Natural killer cell treated with Interleukin-12 subunit alpha and Interleukin-12 subunit beta and Interleukin-15 and Interleukin-18, amount 100 ng/mL, for 72 hours (primary cell): ENCODE results near the gene TMOD4. TPM values are rescaled to one million over a fixed set of nuclear protein-coding genes. Genes with fewer than 3 reads are reported as not detected.

Experiments used
- ATAC-seq, 2 donors: fragments of 150-1000 bp; cut with Tn5 transposase in 1 of 2; sonication (Bioruptor Pico), chemical (Tn5 transposase) in 1 of 2; 2 replicates each; pipeline ENCODE4 v1.10.0; 2021
- DNase-seq: peaks from one replicate; pipeline ENCODE4 v3.0.0; 2022; ENCODE audit warnings: low spot score
- H3K27ac Mint-ChIP-seq, 2 donors: 1 replicate in 1 of 2; 2 replicates in 1 of 2; pipeline ENCODE4 v1.8.0; 2022; ENCODE audit warnings: mixed read lengths in 2 of 2, mild to moderate bottlenecking in 1 of 2, moderate library complexity in 1 of 2
- H3K27me3 Mint-ChIP-seq, 2 donors: 1 replicate in 1 of 2; 2 replicates in 1 of 2; pipeline ENCODE4 v1.8.0; 2022; ENCODE audit warnings: mixed read lengths in 2 of 2
- H3K36me3 Mint-ChIP-seq: one replicate; pipeline ENCODE4 v1.8.0; 2022; ENCODE audit warnings: mixed read lengths
- H3K4me1 Mint-ChIP-seq, 2 donors: 1 replicate in 1 of 2; 2 replicates in 1 of 2; pipeline ENCODE4 v1.8.0; 2022; ENCODE audit warnings: low read depth in 2 of 2, mixed read lengths in 2 of 2, mild to moderate bottlenecking in 1 of 2
- H3K4me3 Mint-ChIP-seq: one replicate; pipeline ENCODE4 v1.8.0; 2022; ENCODE audit warnings: mixed read lengths
- H3K9me3 Mint-ChIP-seq: 2 replicates; pipeline ENCODE4 v1.8.0; 2022; ENCODE audit warnings: mixed read lengths
- total RNA-seq, 2 donors: library from RNA; stranded (reverse); gene quantifications; one replicate each; pipeline ENCODE4 v1.2.3, GENCODE V29; 2022

The TMOD4 gene
- total RNA-seq, 2 donors from 2014 or later = 1.2 to 5.3 TPM

GRCh38 chr1:151143986-151144385 lies 31.8 kb downstream of the TMOD4 start:
- no peak for ATAC-seq
- Mint-ChIP-seq H3K27me3 (peaks cover 4 to 7% of the 10 kb centered on the region in 2 donors), H3K9me3 (no peaks in the 10 kb centered on the region), H3K27ac (no peak overlapping the region), H3K4me1 (peaks cover 11 to 14% of the 10 kb centered on the region in 2 donors), H3K4me3 (no peak overlapping the region), H3K36me3 (no peaks in the 10 kb centered on the region)
- DNase-seq = no peak

- Mint-ChIP-seq H3K4me1 (peaks cover 11 to 14% of the 10 kb centered on the region in 2 donors), H3K36me3 (no peaks in the 10 kb centered on the region), H3K4me3 (no peak overlapping the region), H3K27me3 (peaks cover 4 to 7% of the 10 kb centered on the region in 2 donors), H3K9me3 (no peaks in the 10 kb centered on the region), H3K27ac (no peak overlapping the region)
- ATAC-seq = no peak
- no peak for DNase-seq
These were observed 32.7 kb downstream of the TMOD4 start for GRCh38 chr1:151143057-151143435.

GRCh38 chr1:151142411-151143056 lies 33.2 kb downstream of the TMOD4 start:
- H3K27me3 Mint-ChIP-seq = peaks cover 4 to 7% of the 10 kb centered on the region in 2 donors
- no peak overlapping the region for H3K27ac Mint-ChIP-seq
- no peak overlapping the region for H3K4me3 Mint-ChIP-seq
- DNase-seq (no peak), ATAC-seq (no peak)
- H3K9me3 Mint-ChIP-seq = no peaks in the 10 kb centered on the region
- no peaks in the 10 kb centered on the region for H3K36me3 Mint-ChIP-seq
- peaks cover 11 to 12% of the 10 kb centered on the region in 2 donors for H3K4me1 Mint-ChIP-seq

- DNase-seq (no peak), ATAC-seq (no peak)
- Mint-ChIP-seq H3K9me3 (no peaks in the 10 kb centered on the region), H3K36me3 (no peaks in the 10 kb centered on the region), H3K4me1 (no peaks in the 10 kb centered on the region), H3K4me3 (no peak overlapping the region), H3K27ac (no peak overlapping the region), H3K27me3 (no peaks in the 10 kb centered on the region)
These were observed 38.0 kb downstream of the TMOD4 start for GRCh38 chr1:151137789-151138188.

GRCh38 chr1:151135433-151136385 lies 40.1 kb downstream of the TMOD4 start:
- H3K36me3 Mint-ChIP-seq = no peaks in the 10 kb centered on the region
- H3K4me1 Mint-ChIP-seq = peaks cover 4 to 8% of the 10 kb centered on the region in 2 donors
- no peak for ATAC-seq
- no peaks in the 10 kb centered on the region for H3K9me3 Mint-ChIP-seq
- no peak overlapping the region for H3K4me3 Mint-ChIP-seq
- no peaks in the 10 kb centered on the region for H3K27me3 Mint-ChIP-seq
- H3K27ac Mint-ChIP-seq = no peak overlapping the region
- DNase-seq = no peak

GRCh38 chr1:151134991-151135390 lies 40.8 kb downstream of the TMOD4 start:
- Mint-ChIP-seq H3K9me3 (no peaks in the 10 kb centered on the region), H3K27ac (no peak overlapping the region), H3K27me3 (no peaks in the 10 kb centered on the region), H3K36me3 (no peaks in the 10 kb centered on the region), H3K4me3 (no peak overlapping the region), H3K4me1 (peaks cover 7 to 10% of the 10 kb centered on the region in 2 donors)
- DNase-seq (no peak), ATAC-seq (no peak)

- H3K4me3 Mint-ChIP-seq = no peak overlapping the region
- no peak for DNase-seq
- H3K27ac Mint-ChIP-seq = no peak overlapping the region
- H3K36me3 Mint-ChIP-seq = no peaks in the 10 kb centered on the region
- ATAC-seq = no peak
- no peaks in the 10 kb centered on the region for H3K27me3 Mint-ChIP-seq
- H3K9me3 Mint-ChIP-seq = no peaks in the 10 kb centered on the region
- H3K4me1 Mint-ChIP-seq = peaks cover 7 to 10% of the 10 kb centered on the region in 2 donors
These were observed 41.4 kb downstream of the TMOD4 start for GRCh38 chr1:151134396-151134795.

- Mint-ChIP-seq H3K27me3 (no peaks in the 10 kb centered on the region), H3K27ac (no peak overlapping the region), H3K4me3 (no peak overlapping the region), H3K4me1 (peaks cover 7 to 10% of the 10 kb centered on the region in 2 donors), H3K9me3 (no peaks in the 10 kb centered on the region), H3K36me3 (no peaks in the 10 kb centered on the region)
- no peak for ATAC-seq
- no peak for DNase-seq
These were observed 42.6 kb downstream of the TMOD4 start for GRCh38 chr1:151133018-151133806.

GRCh38 chr1:151132335-151133017 lies 43.3 kb downstream of the TMOD4 start:
- H3K4me3 Mint-ChIP-seq = no peak overlapping the region
- ATAC-seq (no peak), DNase-seq (no peak)
- no peaks in the 10 kb centered on the region for H3K36me3 Mint-ChIP-seq
- no peaks in the 10 kb centered on the region for H3K27me3 Mint-ChIP-seq
- H3K4me1 Mint-ChIP-seq = peaks cover 7 to 10% of the 10 kb centered on the region in 2 donors
- H3K9me3 Mint-ChIP-seq = no peaks in the 10 kb centered on the region
- H3K27ac Mint-ChIP-seq = no peak overlapping the region

GRCh38 chr1:151131701-151132334 lies 44.0 kb downstream of the TMOD4 start:
- Mint-ChIP-seq H3K4me3 (peak overlapping the region; percentile 70), H3K27me3 (no peaks in the 10 kb centered on the region), H3K9me3 (no peaks in the 10 kb centered on the region), H3K36me3 (no peaks in the 10 kb centered on the region), H3K27ac (peak overlapping the region in 1 of 2 donors; percentile 52), H3K4me1 (peaks cover 7 to 10% of the 10 kb centered on the region in 2 donors)
- DNase-seq (no peak), ATAC-seq (no peak)

- ATAC-seq (peak; percentile 92 to 97), DNase-seq (peak; percentile 78)
- no peaks in the 10 kb centered on the region for H3K9me3 Mint-ChIP-seq
- peaks cover 7 to 10% of the 10 kb centered on the region in 2 donors for H3K4me1 Mint-ChIP-seq
- peak overlapping the region in 1 of 2 donors; percentile 52 for H3K27ac Mint-ChIP-seq
- peak overlapping the region; percentile 70 for H3K4me3 Mint-ChIP-seq
- no peaks in the 10 kb centered on the region for H3K36me3 Mint-ChIP-seq
- no peaks in the 10 kb centered on the region for H3K27me3 Mint-ChIP-seq
These were observed 44.7 kb downstream of the TMOD4 start for GRCh38 chr1:151130987-151131586.

- no peaks in the 10 kb centered on the region for H3K36me3 Mint-ChIP-seq
- no peak overlapping the region for H3K4me3 Mint-ChIP-seq
- no peaks in the 10 kb centered on the region for H3K27me3 Mint-ChIP-seq
- H3K4me1 Mint-ChIP-seq = peaks cover 7 to 10% of the 10 kb centered on the region in 2 donors
- no peak overlapping the region for H3K27ac Mint-ChIP-seq
- DNase-seq = no peak
- ATAC-seq = no peak
- H3K9me3 Mint-ChIP-seq = no peaks in the 10 kb centered on the region
These were observed 47.0 kb downstream of the TMOD4 start for GRCh38 chr1:151128800-151129199.
